ENCODE data around the gene SNRPB2. TPM values are rescaled to one million over a fixed set of nuclear protein-coding genes. Genes with fewer than 3 reads are reported as not detected.

The SNRPB2 gene
- total and polyA plus RNA-seq, 9 of the 15 experiments (the other 6 are each of a cell fraction or from before 2014, with no cell fraction given), result 40.0 to 131 (median 89.4) TPM

GRCh38 chr20:16692009-16692408 is 37.8 kb upstream of the SNRPB2 start (continued):
- TF ChIP-seq ZFP1 (CRISPR knock-in tag; IDR thresholded peaks at IDR 0.05) (no peak), SAP30 (IDR thresholded peaks at IDR 0.05; ENCODE audit: borderline replicate concordance, insufficient read depth, low read depth, low read length, poor library complexity, severe bottlenecking) (no peak), USF1 (CRISPR knock-in tag; IDR thresholded peaks at IDR 0.05) (no peak), CHAMP1 (IDR thresholded peaks at IDR 0.05) (no peak), MLX (CRISPR knock-in tag; conservative IDR thresholded peaks at IDR 0.05) (no peak), ERF (CRISPR knock-in tag; IDR thresholded peaks at IDR 0.05) (no peak), TRIM24 (IDR thresholded peaks at IDR 0.05) (no peak), NBN (IDR thresholded peaks at IDR 0.05; ENCODE audit: low read depth) (no peak), NR2F6 (CRISPR knock-in tag; IDR thresholded peaks at IDR 0.05) (no peak), RBM25 (IDR thresholded peaks at IDR 0.05; ENCODE audit: low read depth, low read length, severe bottlenecking) (no peak), MBD2 (IDR thresholded peaks at IDR 0.05; ENCODE audit: borderline replicate concordance, low read depth) (no peak), CBX5 (IDR thresholded peaks at IDR 0.05; ENCODE audit: borderline replicate concordance, low read depth) (no peak)

Measured in K562 (cell line).